D341Med (cell line): ENCODE measurements around the gene ITPK1.
"Not testable (repeated sequence)": the region's sequence is repeated elsewhere in the genome, so short reads cannot be mapped to it uniquely, and the experiment has no call there.

Source experiments
- DNase-seq: peaks from one replicate; pipeline ENCODE4 v3.0.0; 2012; ENCODE audit warnings: low spot score

Gene ITPK1

GRCh38 chr14:93128725-93129459 is 13.2 kb upstream of the ITPK1 start:
- DNase-seq = no peak

GRCh38 chr14:93126111-93126510 is 10.4 kb upstream of the ITPK1 start:
- DNase-seq = no peak

- no peak for DNase-seq
Observed at GRCh38 chr14:93122826-93123225, 7.1 kb upstream of the ITPK1 start.

- no peak for DNase-seq
Observed at GRCh38 chr14:93121030-93121834, 5.5 kb upstream of the ITPK1 start.

- DNase-seq = no peak
Observed at GRCh38 chr14:93120517-93120916, 4.8 kb upstream of the ITPK1 start.

- no peak for DNase-seq
Observed at GRCh38 chr14:93116676-93117200, 1.0 kb upstream of the ITPK1 start.

GRCh38 chr14:93115069-93115820 is 480 bp downstream of the ITPK1 start:
- peak; percentile 94 for DNase-seq

- DNase-seq = no peak
Observed at GRCh38 chr14:93114713-93115068, 1.0 kb downstream of the ITPK1 start.

- DNase-seq = no peak
Observed at GRCh38 chr14:93114068-93114710, 1.5 kb downstream of the ITPK1 start.

GRCh38 chr14:93113678-93114067 is 2.1 kb downstream of the ITPK1 start:
- DNase-seq = no peak

- DNase-seq = peak; percentile 75
Observed at GRCh38 chr14:93112891-93113677, 2.6 kb downstream of the ITPK1 start.

GRCh38 chr14:93111541-93111940 is 4.2 kb downstream of the ITPK1 start:
- DNase-seq = not testable (repeated sequence)

- DNase-seq = no peak
Observed at GRCh38 chr14:93110856-93111419, 4.8 kb downstream of the ITPK1 start.

GRCh38 chr14:93109572-93110481 is 5.9 kb downstream of the ITPK1 start:
- DNase-seq = no peak

- DNase-seq = no peak
Observed at GRCh38 chr14:93108105-93108504, 7.6 kb downstream of the ITPK1 start.

GRCh38 chr14:93107453-93107852 is 8.3 kb downstream of the ITPK1 start:
- DNase-seq = no peak

- DNase-seq = no peak
Observed at GRCh38 chr14:93106541-93107156, 9.1 kb downstream of the ITPK1 start.

GRCh38 chr14:93105856-93106255 is 9.9 kb downstream of the ITPK1 start:
- DNase-seq = not testable (repeated sequence)

- DNase-seq = no peak
Observed at GRCh38 chr14:93105362-93105761, 10.4 kb downstream of the ITPK1 start.
